Measurements from ENCODE around the gene STPG1.

- TF ChIP-seq CREB1 (CRISPR knock-in tag; IDR thresholded peaks at IDR 0.05) (no peak), CTCF (IDR thresholded peaks at IDR 0.05) (no peak)
These were observed 22.3 kb upstream of the STPG1 start for GRCh38 chr1:24435782-24436365.

Data from WTC11 (cell line).